GM21737 (cell line): Measurements from ENCODE around the gene HOMER2.
"Not testable (repeated sequence)": the region's sequence is repeated elsewhere in the genome, so short reads cannot be mapped to it uniquely, and the experiment has no call there.

Source experiments
- ATAC-seq: cut with Tn5 transposase; IDR thresholded peaks from one replicate; pipeline ENCODE4 v1.9.1; 2021; ENCODE audit warnings: mild to moderate bottlenecking, moderate library complexity; ENCODE audit not compliant: unreplicated experiment

The HOMER2 gene

DNA sequence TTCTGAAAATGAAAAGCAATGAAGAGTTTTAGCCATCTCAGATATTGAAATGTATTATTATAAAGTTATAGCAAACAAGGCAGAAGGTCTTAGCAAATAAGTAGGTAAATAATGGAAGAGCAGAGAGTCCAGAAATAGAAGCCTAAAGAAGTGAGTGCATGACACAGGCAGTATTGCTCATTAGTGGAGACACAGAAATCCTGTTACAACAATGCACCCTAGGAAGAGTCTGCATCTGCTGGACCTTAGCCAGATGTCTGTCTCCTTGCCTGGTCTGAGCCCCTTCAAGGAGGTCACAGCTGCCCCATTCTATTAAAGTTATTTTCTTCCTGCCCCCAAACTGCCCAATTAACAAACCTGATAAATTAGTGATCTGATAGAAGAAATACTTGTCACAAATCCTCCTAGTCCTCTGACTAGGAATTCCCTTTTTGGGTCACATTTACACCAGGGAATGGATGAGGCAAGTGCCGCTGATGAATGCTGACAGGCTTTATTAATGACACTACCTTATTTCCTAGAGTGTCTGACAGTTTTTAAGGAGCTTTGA, 51.9 kb downstream of the HOMER2 start:
- no peak for ATAC-seq

DNA sequence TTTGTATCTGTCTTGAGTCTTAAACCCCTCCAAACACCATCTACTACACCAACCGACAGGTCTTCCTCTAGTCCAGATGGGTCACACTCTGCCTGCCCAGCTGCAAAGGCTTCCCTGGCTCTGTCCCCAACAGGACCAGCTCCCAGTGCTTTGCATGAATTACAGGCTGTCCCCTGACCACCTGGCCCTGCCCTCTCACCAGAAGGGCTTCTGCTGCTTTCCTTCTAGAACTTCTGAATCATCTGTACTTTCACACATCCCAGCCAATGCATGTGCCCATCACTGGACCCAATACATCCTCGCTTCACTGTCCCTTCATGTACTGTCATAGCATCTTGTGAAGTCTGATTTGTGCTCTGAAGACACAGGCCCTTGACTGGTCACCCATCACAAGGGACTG, 53.6 kb downstream of the HOMER2 start:
- no peak for ATAC-seq

DNA sequence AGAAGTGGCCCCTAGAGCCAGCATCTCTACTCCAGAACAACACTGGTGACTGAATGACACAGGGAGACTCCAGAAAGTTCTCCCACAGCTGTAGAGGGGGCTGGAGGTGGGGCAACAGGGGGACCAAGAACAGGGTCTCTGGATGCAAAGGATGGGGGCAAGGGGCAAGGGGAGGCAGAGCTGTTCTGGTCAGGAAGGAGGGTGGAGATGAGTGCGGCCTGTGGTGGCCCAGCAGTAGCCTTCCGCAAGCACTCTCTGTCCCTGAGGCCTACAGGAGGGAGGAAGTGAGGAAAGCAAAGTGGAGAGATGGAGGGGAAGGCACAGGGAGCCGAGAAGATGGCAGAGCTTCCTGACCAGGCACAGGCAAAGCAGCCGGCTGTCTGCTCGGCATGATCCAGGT, 56.5 kb downstream of the HOMER2 start:
- ATAC-seq: no peak

DNA sequence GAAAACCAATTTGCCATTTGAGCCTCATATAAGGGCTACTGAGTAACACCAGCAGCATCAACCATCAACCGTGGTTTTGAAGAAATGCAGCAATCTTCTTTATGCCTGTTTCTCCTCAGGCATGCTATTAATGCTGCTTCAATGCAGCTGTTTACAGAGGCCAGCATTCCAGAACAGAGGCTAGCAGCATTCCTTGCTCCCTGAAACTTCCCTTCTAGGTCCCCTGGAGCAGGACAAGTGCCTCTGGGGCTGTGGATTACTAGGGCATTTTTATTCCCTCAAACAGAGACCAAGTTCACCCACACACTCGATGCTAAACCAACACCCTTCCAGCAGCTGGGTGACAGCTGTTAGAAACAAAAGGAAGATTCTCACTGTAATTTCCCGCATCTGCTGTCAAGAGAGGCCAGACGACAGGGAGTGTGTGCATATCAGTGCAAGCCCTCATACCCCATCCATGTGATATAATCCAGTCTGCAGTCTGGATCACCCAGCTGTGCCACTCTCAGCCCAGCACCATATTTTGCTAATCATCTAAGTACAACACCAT, 57.5 kb downstream of the HOMER2 start:
- ATAC-seq: no peak

DNA sequence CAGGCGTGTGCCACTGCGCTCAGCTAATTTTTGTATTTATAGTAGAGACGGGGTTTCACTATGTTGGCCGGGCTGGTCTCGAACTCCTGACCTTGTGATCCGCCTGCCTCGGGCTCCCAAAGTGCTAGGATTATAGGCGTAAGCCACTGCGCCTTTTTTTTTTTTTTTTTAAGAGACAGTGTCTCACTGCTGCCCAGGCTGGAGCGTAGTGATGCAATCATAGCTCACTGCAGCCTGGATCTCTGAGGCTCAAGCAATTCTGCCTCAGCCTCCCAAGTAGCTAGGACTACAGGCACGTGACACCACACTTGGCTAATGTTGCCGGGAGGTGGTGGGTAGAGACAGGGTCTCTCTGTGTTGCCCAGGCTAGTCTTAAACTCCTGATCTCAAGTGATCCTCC, 59.0 kb downstream of the HOMER2 start:
- not testable (repeated sequence) for ATAC-seq

DNA sequence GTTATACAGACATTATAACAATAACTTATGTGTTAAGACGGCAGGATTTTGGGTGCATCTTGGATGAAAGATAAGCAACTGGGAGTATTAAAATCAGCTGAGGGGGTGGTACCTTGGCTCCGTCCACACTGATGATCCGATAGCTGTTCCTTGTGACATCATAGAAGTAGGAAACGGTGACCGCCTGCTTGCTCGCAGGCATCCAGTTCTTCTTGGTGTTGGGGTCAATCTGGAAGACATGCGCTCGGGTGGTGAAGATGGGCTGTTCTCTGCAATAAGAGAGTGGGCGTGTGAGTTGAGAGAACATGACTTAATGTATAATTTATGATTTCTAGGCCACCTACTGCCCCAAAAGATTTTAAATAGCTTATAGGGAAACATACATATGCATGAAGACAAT, 59.9 kb downstream of the HOMER2 start:
- no peak for ATAC-seq

DNA sequence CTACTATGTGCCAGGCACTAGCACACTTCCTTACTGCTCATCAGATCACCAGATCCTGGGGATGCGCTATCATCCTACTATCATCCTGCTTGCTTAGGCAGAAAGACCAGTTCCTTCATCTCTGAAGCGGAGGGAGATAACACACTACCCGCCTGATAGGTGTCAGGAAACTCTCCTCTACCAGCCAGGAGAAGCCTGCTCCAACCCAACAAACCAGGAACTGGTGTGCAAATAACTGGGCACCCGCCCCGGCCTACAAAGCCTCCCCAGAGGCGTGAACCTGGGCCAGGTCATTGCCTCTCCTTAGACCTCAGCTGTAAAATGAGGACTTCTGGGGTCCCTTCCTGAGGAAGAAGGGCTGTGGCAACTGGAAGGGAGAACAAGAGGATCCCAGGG, 61.5 kb downstream of the HOMER2 start:
- ATAC-seq: no peak

DNA sequence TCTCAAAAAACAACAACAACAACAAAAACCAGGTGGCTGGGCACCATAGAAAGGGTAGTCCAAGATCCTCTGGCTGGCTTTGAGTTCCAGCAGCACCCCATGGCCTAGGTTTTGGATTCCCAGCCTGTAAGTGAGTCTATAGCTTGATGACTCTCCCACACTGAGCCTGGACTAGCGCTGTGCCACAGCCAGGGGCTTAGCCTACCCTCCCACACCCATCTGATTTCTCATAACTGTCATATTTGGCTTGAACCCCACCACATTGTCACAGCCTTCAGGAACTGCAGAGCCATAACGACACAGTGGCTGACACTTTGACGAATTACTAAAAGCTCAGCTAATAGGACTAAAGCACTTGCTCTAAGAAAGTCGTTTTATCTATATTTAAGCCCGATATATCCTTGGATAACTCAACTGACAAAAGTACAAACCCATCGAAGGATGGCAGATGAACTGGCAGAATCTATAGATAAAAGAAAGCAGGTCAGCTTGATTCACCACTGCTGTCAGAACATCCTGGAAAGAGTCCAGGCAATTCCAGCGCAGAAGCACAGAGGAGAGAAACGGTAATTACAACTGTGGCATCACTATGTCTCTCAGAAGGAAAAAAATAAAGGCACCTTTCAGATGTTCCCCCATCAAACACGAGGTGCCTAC, 62.1 kb downstream of the HOMER2 start:
- no peak for ATAC-seq

DNA sequence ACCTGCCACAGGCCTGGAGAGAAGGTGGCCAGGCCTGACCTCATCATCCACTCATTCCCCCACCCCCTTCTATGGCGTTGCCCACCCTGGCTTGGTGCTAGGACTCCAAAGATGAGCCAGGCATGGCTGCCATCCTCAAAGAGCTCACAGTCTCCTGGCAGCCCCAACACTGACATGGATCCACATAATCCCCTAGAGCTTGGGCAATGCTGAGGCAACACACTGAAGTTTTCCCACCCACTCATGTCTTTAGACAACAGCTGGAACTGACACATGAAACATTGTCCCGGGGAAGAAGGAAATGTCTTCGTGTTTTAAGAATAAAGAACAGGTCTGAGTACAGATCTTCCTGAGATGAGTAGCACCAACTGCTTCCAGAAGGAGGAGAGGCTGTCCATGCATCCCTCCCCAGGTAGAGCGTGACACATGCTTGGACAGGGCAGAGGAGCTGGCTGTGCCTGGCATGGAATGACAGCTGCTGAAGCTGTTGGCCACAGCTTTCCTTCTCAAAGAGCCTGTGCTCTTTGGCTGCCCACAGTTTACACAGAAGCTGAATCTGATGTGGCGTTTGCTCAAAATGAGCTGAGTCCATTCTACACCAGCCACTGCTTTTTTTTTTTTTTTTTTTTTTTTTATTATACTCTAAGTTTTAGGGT, 70.1 kb downstream of the HOMER2 start:
- no peak for ATAC-seq

DNA sequence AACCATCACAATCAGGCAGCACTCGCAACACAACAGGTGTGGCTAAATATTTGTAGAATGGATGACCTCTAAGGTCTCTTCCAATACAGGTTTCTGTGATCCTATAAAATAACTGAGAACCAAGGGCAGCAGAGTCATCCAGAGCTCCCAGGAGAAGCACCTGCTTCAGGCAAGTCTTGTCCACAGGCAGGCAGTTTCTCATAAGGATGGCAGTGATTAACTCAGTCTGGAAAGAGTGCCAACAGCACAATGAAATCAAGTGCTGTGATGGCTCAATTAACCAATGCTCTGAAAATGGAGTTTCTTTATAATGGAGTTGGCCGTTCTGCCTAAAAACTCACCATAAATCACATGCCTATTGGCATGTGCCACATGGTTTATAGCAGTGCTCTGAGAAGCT, 70.8 kb downstream of the HOMER2 start:
- no peak for ATAC-seq

DNA sequence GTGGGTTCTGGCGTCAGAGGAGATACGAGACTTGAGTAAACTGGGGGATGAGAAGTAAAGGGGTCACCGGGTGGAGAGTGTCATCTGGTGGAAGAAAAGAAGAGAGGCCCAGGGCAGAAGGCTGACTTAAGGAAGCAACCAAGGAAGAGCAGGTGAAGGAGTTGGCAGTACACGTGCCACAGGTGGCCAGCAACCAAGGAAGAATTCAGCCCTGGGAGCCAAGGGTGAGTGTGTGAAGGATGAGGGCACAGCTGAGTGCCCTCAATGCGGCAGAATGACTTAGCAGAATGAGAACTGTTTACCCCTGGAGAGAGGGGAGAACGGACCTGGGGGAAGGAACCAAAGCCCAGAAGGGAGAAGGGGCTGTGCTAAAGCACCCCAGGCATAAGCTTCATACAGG, 71.8 kb downstream of the HOMER2 start:
- ATAC-seq: no peak

DNA sequence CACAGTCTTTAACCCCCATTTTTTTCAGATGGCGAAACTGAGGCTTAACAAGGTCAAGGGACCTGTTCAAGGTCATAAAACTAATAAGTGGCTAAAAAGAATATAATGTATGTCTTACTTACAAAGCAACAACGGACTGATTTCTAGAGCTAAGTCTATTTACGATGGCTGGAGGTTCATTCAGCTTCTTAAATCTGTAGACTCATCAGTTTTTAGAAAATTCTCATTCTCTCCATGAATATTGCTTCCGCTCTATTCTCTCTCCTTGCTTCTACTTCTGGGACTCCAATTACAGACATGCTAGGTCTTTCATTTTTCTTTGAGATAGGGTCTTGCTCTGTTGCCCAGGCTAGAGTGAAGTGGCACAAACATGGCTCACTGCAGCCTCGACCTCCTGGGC, 74.2 kb downstream of the HOMER2 start:
- no peak for ATAC-seq

DNA sequence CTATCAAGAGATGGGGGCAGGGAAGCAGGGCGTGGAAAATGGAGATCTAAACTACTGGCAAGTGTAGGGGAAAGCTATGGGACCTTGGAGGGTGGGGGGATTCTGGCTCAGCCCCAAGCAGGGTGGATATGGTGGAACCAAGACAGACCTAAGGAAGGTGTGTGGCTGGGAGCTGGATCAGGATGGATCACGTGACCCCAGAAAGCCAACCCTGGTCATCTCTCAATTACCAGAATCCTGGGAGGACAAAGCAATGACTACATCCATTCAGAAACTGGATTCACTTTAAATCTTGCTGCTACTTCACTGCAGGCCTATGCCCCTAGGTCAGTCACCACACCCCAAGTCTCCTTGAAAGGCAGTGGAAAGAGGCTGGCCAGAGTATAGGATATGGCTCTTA, 74.7 kb downstream of the HOMER2 start:
- ATAC-seq: no peak

DNA sequence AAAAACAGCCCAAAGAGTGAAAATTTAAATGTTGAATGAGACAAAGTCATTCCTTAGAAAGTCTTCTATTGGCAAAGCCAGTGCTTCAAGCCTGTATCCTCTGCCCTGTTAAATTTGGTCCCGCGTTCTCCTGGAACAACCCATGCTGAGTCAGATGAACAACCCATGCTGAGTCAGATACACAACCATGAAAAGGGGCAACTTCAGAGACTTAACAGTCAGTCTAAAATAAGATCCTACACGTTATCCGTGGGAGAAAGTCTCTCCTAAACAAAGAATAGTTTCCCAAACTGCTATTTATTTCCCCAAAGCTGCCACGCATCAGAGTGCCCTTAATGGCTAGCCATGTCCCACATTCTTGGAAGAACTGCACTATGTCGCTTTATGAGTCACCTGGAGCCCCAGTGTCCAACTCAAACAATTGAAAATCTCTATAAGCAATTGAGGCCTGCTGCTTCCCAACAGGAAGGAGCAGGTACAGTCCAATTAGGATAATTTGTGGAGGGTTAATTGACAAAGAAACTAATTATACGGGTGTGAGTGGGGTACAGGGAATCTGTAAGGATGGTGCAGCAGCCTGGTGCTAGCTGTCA, 77.0 kb downstream of the HOMER2 start:
- no peak for ATAC-seq

DNA sequence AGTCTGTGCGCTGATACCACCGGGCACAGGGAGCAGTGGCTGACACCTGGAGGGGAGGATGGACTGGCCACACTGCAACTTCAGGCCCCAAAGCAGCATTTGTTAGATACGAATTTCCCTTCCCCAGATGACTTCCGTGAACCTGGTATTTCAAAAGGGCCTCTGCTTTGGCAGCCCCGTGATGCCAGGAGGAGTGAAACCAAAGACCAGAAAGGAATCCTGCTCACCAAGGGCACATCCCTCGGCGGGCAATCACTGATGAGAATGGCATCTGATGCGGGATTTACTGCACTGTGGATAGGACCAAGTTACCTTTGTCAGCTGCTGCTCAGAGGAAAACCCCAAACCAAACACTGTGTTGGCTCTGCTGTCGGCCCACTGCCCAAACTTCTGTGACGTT, 77.6 kb downstream of the HOMER2 start:
- no peak for ATAC-seq

DNA sequence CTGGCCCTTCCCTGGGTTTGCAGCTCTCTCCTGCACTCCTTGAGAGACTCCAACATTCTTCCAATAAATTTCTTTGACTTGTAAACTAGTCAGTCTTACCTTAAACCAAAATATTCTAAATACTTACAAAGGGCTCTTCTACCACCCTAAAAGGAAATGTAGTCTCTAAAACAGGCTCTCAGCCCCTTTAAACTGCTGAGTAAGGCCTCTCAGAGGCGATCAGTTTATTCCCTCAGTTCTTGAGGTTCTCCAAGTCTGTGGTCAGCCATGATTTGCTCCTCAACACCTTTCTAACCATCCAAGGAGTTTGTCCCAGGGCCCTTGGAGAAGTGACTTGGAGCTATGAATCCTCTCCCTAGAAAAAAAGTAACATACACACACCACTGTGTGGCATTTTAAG, 78.3 kb downstream of the HOMER2 start:
- no peak for ATAC-seq

DNA sequence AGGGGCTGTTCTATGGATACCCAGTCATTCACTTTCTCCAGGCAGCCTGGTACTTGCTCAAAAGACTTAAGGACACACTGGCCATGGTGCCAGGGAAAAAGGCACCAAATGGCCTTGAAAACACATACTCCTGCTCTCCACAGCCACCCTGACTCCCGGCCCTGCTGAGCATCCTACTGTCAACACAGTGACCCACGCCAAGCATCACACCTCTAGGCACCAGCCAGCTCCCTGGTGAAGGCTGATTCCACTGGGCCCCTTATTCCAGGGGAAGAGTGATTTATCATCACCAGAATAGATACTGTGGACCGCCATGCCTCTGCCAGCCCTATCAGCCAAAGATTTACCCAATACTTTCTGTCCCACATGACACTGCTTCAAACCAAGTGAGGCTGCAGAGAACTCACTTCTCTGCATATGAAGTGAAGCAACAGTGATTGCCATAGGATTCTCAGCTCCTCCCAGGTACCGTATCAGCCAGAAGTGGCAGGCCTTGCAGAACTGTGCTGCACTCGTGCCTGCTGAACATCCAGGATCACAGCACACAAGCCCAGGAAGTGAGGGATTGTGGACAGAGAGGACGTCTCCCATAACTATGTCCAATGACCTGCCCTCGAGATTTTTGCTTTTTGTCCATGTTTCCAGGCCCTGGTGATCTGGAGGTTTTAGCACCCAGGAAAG, 79.4 kb downstream of the HOMER2 start:
- ATAC-seq: no peak

DNA sequence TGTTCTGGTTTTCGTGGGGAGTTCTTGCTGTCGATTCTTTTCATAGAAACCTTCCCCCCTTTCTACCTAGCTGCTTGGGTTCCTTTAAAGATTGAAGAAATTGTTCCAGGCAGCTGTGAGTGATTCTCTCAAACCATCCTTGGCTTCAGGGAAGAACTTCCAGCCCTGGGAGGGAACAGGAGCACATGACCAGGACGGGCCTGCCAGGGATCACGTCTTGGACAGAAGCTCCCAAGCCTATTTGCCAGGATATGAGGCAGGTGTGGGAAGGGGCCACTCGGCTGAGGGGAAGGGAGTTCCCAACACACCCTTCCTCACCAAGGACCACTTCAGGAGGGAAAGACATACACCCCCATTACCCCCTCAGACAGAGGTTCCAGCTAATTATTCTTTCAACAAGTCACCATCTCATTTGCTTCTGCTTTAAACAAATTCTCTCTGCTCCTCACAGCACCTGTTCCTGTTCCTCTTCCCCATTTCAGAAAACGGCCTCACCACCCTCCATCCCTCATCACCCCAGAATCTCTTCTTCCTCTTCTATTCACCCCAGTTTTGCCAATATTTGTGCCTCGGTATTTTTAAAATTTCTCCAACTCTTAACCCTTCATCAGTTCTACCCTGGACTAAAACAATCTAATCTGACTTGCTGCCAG, 80.6 kb downstream of the HOMER2 start:
- no peak for ATAC-seq

DNA sequence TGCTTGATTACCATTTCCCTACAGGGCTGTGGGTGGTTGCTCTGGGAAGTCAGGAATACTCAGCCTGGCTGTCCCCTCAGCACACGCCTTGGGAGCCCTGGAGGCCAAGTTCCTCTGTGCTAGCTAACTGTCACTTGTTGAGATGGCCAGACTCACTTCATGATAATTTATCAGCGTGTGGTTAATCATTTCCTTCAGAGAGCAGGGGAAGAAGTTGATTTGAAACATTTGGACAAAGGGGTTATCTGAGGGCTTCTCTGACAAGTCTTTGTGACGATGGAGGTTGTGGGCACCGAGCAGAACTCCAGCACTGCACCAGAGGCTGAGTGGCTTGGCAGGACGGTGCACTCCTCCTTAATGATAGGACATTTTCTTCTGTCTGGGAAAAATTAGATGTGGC, 81.2 kb downstream of the HOMER2 start:
- no peak for ATAC-seq

DNA sequence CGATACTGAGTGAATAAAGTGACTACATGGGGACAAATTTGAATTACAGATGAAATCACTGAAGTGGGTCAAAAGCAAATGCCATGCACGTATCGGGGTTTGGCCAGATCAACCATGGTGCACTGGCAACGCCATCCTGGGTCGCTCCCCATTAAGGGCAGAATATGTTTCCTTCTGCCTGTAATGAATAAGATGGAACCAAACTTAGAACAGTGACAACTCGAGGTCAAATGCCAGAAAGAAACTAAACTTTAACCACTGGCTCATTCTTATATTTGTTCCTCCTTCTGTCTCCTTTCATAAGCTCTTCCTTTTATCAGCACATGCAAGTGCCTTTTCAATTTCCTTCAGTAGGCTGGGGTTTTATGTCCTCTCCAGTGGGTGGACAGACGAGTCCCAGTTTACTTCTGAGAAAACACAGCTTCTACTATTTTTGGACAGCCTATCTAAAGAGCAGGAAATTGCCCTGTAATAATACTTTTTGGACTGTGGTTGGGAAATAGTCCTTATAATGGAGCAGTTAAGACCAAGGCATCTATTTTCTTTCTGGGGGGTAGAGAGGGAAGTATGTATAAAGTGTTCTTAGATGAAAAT, 81.7 kb downstream of the HOMER2 start:
- no peak for ATAC-seq

DNA sequence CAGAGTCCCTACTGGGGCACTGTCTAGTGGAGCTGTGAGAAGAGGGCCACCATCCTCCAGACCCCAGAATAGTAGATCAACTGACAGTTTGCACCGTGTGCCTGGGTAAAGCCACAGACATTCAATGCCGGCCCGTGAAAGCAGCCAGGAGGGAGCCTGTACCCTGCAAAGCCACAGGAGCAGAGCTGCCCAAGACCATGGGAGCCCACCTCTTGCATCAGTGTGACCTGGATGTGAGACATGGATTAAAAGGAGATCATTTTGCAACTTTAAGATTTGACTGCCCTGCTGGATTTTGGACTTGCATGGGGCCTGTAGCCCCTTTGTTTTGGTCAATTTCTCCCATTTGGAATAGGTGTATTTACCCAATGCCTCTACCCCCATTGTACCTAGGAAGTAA, 86.5 kb downstream of the HOMER2 start:
- not testable (repeated sequence) for ATAC-seq
